MCF 10A (cell line): Measurements from ENCODE around the gene SPATA46. TPM values are rescaled to one million over a fixed set of nuclear protein-coding genes. Genes with fewer than 3 reads are reported as not detected.

Experiments used
- BruUV-seq: library from RNA; stranded (reverse); fragments of 400-500 nt; replicated peaks from 2 replicates; lab custom pipeline; 2021; lab: Mats Ljungman, UMichigan
- CTCF ChIA-PET: fragments of 300-600 bp; sonication (Branson Sonifier 250); formaldehyde crosslinking; extraction: SDS; loops from one replicate; lab custom pipeline; 2021; ENCODE audit warnings: antibody characterized with exemption, inconsistent platforms; lab: Yijun Ruan, JAX
- POLR2A ChIA-PET: fragments of 300-600, 350-650 bp; sonication (Branson Sonifier 250); formaldehyde crosslinking; extraction: SDS; loops from one replicate; lab custom pipeline; 2020; ENCODE audit warnings: antibody characterized with exemption, inconsistent platforms; lab: Yijun Ruan, JAX
- DNase-seq: peaks from one replicate; pipeline ENCODE4 v3.0.0-alpha.2; 2018; ENCODE audit not compliant: unreplicated experiment
- H3K27ac Mint-ChIP-seq: one replicate; pipeline ENCODE4 v1.8.0; 2022; ENCODE audit warnings: mild to moderate bottlenecking, low read depth, mixed read lengths; ENCODE audit not compliant: unreplicated experiment
- H3K27me3 Mint-ChIP-seq: one replicate; pipeline ENCODE4 v1.8.0; 2022; ENCODE audit warnings: mixed read lengths; ENCODE audit not compliant: insufficient read depth, unreplicated experiment
- H3K36me3 Mint-ChIP-seq: one replicate; pipeline ENCODE4 v1.8.0; 2022; ENCODE audit warnings: mild to moderate bottlenecking, moderate library complexity, mixed read lengths; ENCODE audit not compliant: insufficient read depth, unreplicated experiment
- H3K4me1 Mint-ChIP-seq: one replicate; pipeline ENCODE4 v1.8.0; 2022; ENCODE audit warnings: mixed read lengths; ENCODE audit not compliant: insufficient read depth, unreplicated experiment
- H3K4me3 Mint-ChIP-seq: one replicate; pipeline ENCODE4 v1.8.0; 2022; ENCODE audit warnings: mild to moderate bottlenecking, moderate library complexity, mixed read lengths; ENCODE audit not compliant: unreplicated experiment
- H3K9me3 Mint-ChIP-seq: one replicate; pipeline ENCODE4 v1.8.0; 2022; ENCODE audit warnings: mixed read lengths; ENCODE audit not compliant: unreplicated experiment
- intact Hi-C: fragments of 100-400 bp; cut with micrococcal nuclease; formaldehyde crosslinking; loops from 2 replicates; pipeline ENCODE4 v1.14.1; 2022
- total RNA-seq: library from RNA; stranded (reverse); gene quantifications from 2 replicates; pipeline ENCODE4 v1.2.3, GENCODE V29; 2022
- TF ChIP-seq, protein P1 (sequence below): fragments of 200-600 bp; IDR thresholded peaks from one replicate; pipeline ENCODE4 v1.8.0; 2022; ENCODE audit warnings: antibody characterized with exemption, mild to moderate bottlenecking; ENCODE audit not compliant: unreplicated experiment

SPATA46 gene
- total RNA-seq, 1 experiment from 2014 or later = not detected

DNA sequence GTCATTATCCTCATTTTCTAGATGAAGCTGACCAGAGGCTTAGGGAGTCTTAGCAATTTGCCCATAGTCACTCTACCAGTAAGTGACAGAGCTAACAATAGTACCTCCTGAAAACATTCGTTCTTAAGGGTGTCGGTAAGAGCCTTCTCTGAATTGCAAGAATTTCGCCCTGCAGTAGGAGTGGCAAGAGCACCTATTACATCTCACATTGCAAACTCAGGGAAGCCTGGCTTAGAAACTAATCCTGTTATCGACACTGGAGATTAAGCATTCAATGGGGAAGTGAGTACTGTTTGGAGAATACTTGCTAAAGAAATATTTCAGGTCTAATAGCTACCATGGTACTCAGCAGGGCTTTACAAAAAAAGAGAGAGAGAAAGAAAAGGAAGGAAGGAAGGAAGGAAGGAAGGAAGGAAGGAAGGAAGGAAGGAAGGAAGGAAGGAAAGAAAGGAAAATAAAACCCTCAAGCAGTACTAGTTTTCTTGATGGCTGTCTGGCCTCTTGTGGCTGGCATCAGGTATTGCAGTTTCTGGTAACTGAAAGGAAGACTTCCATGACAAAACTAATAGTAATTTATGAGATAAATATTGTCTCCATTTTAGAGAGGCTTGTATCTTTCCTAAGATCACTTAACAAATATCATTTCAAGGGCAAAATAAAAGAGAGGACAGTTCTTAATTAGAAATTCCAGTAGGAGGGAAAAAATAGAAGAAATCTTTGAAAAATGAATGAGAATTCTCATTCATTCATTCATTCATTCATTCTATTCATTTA, 15.3 kb upstream of the SPATA46 start:
- BruUV-seq = no TSS peak
- CTCF ChIA-PET = interaction anchor here (0.6 to 8.0 kb wide), 59 partner anchors 8 to 1598 kb away, joined by 3 to 171 read pairs (median 4); partner anchors contain the start of genes C1orf226, OLFML2B and SPATA46
- TF ChIP-seq, protein P1, sequence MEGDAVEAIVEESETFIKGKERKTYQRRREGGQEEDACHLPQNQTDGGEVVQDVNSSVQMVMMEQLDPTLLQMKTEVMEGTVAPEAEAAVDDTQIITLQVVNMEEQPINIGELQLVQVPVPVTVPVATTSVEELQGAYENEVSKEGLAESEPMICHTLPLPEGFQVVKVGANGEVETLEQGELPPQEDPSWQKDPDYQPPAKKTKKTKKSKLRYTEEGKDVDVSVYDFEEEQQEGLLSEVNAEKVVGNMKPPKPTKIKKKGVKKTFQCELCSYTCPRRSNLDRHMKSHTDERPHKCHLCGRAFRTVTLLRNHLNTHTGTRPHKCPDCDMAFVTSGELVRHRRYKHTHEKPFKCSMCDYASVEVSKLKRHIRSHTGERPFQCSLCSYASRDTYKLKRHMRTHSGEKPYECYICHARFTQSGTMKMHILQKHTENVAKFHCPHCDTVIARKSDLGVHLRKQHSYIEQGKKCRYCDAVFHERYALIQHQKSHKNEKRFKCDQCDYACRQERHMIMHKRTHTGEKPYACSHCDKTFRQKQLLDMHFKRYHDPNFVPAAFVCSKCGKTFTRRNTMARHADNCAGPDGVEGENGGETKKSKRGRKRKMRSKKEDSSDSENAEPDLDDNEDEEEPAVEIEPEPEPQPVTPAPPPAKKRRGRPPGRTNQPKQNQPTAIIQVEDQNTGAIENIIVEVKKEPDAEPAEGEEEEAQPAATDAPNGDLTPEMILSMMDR = peak; percentile 93
- intact Hi-C loops = loop anchor here (1.0 to 10.0 kb wide), 6 partner anchors 35 to 597 kb away; no protein-coding TSS in a partner anchor
- POLR2A ChIA-PET = interaction anchor here (0.6 to 3.7 kb wide), 6 partner anchors 10 to 336 kb away, joined by 3 to 26 read pairs (median 3); partner anchors contain the start of gene C1orf226
- peaks cover 37% of the 10 kb centered on the region for H3K4me1 Mint-ChIP-seq
- no peaks in the 10 kb centered on the region for H3K36me3 Mint-ChIP-seq
- no peak overlapping the region for H3K27ac Mint-ChIP-seq
- H3K27me3 Mint-ChIP-seq = peaks cover 13% of the 10 kb centered on the region
- H3K9me3 Mint-ChIP-seq = no peaks in the 10 kb centered on the region
- no peak overlapping the region for H3K4me3 Mint-ChIP-seq
- peak; percentile 72 for DNase-seq

DNA sequence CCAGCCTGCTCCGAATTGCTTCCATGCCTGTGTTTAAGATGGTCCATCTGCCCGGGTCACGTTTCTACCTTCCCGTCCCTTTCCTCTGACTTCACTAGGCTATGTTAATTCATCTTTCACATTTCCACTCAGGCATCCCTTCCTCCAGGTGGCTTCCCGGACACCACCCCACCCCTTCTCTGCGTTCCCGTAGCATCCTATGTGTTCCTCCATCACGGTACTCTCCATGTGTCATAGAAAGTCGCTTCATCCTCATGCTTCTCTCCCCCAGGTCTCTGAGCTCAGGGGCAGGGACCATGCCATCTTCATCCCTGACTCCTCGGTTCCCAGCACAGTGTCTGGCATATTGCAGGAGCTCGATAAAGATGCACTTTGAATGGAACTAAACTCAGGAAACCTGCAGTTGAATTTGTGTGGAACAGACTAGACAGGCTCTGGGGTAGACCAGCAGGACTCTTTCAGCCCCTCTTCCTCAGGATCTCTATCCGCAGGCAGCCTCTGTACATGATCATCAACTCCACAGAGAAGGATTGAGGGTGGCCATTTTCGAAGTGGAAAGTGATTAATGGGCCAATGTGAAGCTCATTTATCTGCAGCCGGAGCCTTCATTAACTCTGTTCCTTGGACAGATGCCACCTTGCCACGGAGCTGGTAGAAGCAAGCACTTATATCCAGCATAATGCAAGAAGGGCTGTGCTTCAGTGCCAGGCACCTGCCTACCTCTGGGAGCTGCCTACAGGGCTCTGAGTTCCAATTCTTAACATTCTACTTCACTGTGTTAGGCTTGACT, 13.9 kb upstream of the SPATA46 start:
- POLR2A ChIA-PET = interaction anchor here (0.7 to 3.7 kb wide), 4 partner anchors 9 to 335 kb away, joined by 3 to 26 read pairs (median 14); partner anchors contain the start of gene C1orf226
- no peaks in the 10 kb centered on the region for H3K36me3 Mint-ChIP-seq
- intact Hi-C loops = loop anchor here (10.0 kb wide), 1 partner anchor 596 kb away; no protein-coding TSS in a partner anchor
- no peaks in the 10 kb centered on the region for H3K27me3 Mint-ChIP-seq
- BruUV-seq = no TSS peak
- peak overlapping the region; percentile 83 for H3K27ac Mint-ChIP-seq
- no peak overlapping the region for H3K4me3 Mint-ChIP-seq
- H3K4me1 Mint-ChIP-seq = peaks cover 45% of the 10 kb centered on the region
- CTCF ChIA-PET = interaction anchor here (0.6 to 8.0 kb wide), 42 partner anchors 10 to 575 kb away, joined by 3 to 171 read pairs (median 6); partner anchors contain the start of genes C1orf226 and SPATA46
- DNase-seq = no peak
- TF ChIP-seq, protein P1 = no peak
- no peaks in the 10 kb centered on the region for H3K9me3 Mint-ChIP-seq

DNA sequence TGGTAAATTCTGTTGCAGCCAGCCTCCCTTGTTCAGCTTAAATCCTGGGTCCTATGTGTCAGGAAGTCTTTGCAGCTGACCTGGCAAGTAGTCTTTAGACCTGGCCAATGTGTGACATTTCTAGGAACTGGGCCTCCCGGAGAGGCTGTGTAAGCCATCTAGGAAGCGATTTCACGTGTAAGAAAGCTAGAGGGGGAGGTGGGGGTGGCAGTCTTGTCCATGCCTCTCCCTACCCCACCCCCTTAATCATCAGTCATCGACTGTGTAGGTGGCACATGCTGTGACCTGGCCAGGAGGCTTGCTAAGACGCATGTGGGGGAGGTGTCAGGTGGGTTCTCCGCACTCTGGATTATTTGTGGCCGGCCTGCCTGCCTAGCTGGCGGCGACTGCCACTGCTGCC, 13.3 kb upstream of the SPATA46 start:
- H3K4me3 Mint-ChIP-seq = no peak overlapping the region
- H3K36me3 Mint-ChIP-seq = no peaks in the 10 kb centered on the region
- TF ChIP-seq, protein P1 = no peak
- H3K27ac Mint-ChIP-seq = peak overlapping the region; percentile 83
- H3K4me1 Mint-ChIP-seq = peaks cover 51% of the 10 kb centered on the region
- no TSS peak for BruUV-seq
- intact Hi-C loops = loop anchor here (5.0 to 10.0 kb wide), 2 partner anchors 248 to 595 kb away; no protein-coding TSS in a partner anchor
- no peaks in the 10 kb centered on the region for H3K9me3 Mint-ChIP-seq
- H3K27me3 Mint-ChIP-seq = no peaks in the 10 kb centered on the region
- POLR2A ChIA-PET = interaction anchor here (0.9 to 3.7 kb wide), 7 partner anchors 8 to 334 kb away, joined by 3 to 26 read pairs (median 4); partner anchors contain the start of gene C1orf226
- peak; percentile 47 for DNase-seq
- CTCF ChIA-PET = interaction anchor here (0.6 to 8.0 kb wide), 30 partner anchors 9 to 574 kb away, joined by 3 to 171 read pairs (median 6); partner anchors contain the start of genes C1orf226 and SPATA46
